DOHH2 (cell line): ENCODE data around the gene IYD.

Experiments used
- H3F3A ChIP-seq: fragments of 200-600 bp; sonication (generic), shearing (Covaris generic); 2 replicates; pipeline ENCODE4 v1.6.0; 2016; ENCODE audit warnings: antibody characterized with exemption, mild to moderate bottlenecking; ENCODE audit not compliant: control insufficient read depth, insufficient read depth
- H3K27ac ChIP-seq: fragments of 200-600 bp; sonication (generic); 2 replicates; pipeline ENCODE4 v1.5.1; 2014; ENCODE audit warnings: low read depth, mild to moderate bottlenecking, low read length, moderate library complexity
- H3K27me3 ChIP-seq: fragments of 200-600 bp; sonication (generic); 2 replicates; pipeline ENCODE4 v1.6.1; 2014; ENCODE audit warnings: mild to moderate bottlenecking, low read length, mixed read lengths; ENCODE audit not compliant: control insufficient read depth
- H3K36me3 ChIP-seq: fragments of 200-600 bp; sonication (generic); 2 replicates; pipeline ENCODE4 v1.6.1; 2014; ENCODE audit warnings: mild to moderate bottlenecking, low read length, moderate library complexity, mixed read lengths; ENCODE audit not compliant: control insufficient read depth
- H3K4me1 ChIP-seq: fragments of 200-600 bp; sonication (generic); 2 replicates; pipeline ENCODE4 v1.6.1; 2014; ENCODE audit warnings: mild to moderate bottlenecking, low read length, mixed read lengths; ENCODE audit not compliant: control insufficient read depth
- H3K4me2 ChIP-seq: fragments of 200-600 bp; sonication (generic); 2 replicates; pipeline ENCODE4 v1.6.0; 2014; ENCODE audit warnings: mild to moderate bottlenecking, low read length, moderate library complexity
- H3K4me3 ChIP-seq: fragments of 200-600 bp; sonication (generic); 2 replicates; pipeline ENCODE4 v1.5.1; 2014; ENCODE audit warnings: mild to moderate bottlenecking, low read length, mixed read lengths
- H3K79me2 ChIP-seq: fragments of 200-600 bp; sonication (generic); 2 replicates; pipeline ENCODE4 v1.6.1; 2014; ENCODE audit warnings: mild to moderate bottlenecking, low read length, mixed read lengths; ENCODE audit not compliant: control insufficient read depth
- H3K9me2 ChIP-seq: fragments of 200-600 bp; sonication (generic); replicated peaks from 2 replicates; pipeline ENCODE4 v1.6.1; 2014; ENCODE audit warnings: mild to moderate bottlenecking, low read length, mixed read lengths; ENCODE audit not compliant: control insufficient read depth
- H3K9me3 ChIP-seq: fragments of 200-600 bp; sonication (generic); 2 replicates; pipeline ENCODE4 v1.6.1; 2014; ENCODE audit warnings: antibody characterized with exemption, low read length, mixed read lengths; ENCODE audit not compliant: control insufficient read depth, insufficient read depth
- H4K20me1 ChIP-seq: fragments of 200-600 bp; sonication (generic); 2 replicates; pipeline ENCODE4 v1.6.0; 2014; ENCODE audit warnings: low read depth, mild to moderate bottlenecking, antibody characterized with exemption, low read length, moderate library complexity; ENCODE audit not compliant: control insufficient read depth, insufficient read depth
- CTCF ChIP-seq: fragments of 200-600 bp; sonication (generic); IDR thresholded peaks from one replicate; pipeline ENCODE4 v1.5.1; 2014; ENCODE audit warnings: antibody characterized with exemption, mild to moderate bottlenecking, low read depth, low read length; ENCODE audit not compliant: poor library complexity, severe bottlenecking
- EZH2phosphoT487 ChIP-seq: fragments of 200-600 bp; sonication (generic); IDR thresholded peaks from 2 replicates; pipeline ENCODE4 v1.6.1; 2017; ENCODE audit warnings: borderline replicate concordance, mild to moderate bottlenecking, antibody characterized with exemption, low read length, moderate library complexity, mixed read lengths

Gene IYD

GRCh38 chr6:150435360-150435759 lies 66.5 kb downstream of the IYD start:
- Histone ChIP-seq H3K9me2 (no peaks in the 10 kb centered on the region), H3F3A (no peaks in the 10 kb centered on the region), H3K4me1 (peaks cover 12% of the 10 kb centered on the region), H4K20me1 (no peaks in the 10 kb centered on the region), H3K27me3 (no peaks in the 10 kb centered on the region), H3K4me2 (no peak overlapping the region), H3K27ac (no peak overlapping the region), H3K36me3 (no peaks in the 10 kb centered on the region), H3K4me3 (no peak overlapping the region), H3K9me3 (peaks cover 6% of the 10 kb centered on the region; the same call in 1 of the 2 replicates), H3K79me2 (no peaks in the 10 kb centered on the region)
- TF ChIP-seq CTCF, result no peak
- TF ChIP-seq EZH2phosphoT487, result no peak

- no peak overlapping the region for H3K4me2 ChIP-seq
These were observed 67.0 kb downstream of the IYD start for GRCh38 chr6:150435832-150436231.

GRCh38 chr6:150439373-150439772 lies 70.6 kb downstream of the IYD start:
- TF ChIP-seq EZH2phosphoT487, result no peak
- TF ChIP-seq CTCF, result no peak
- H4K20me1 ChIP-seq, result no peaks in the 10 kb centered on the region

More at GRCh38 chr6:150435832-150436231, 67.0 kb downstream of the IYD start:
- H4K20me1 ChIP-seq, result no peaks in the 10 kb centered on the region
- TF ChIP-seq CTCF (no peak), EZH2phosphoT487 (no peak)
- H3F3A ChIP-seq, result no peaks in the 10 kb centered on the region
- H3K4me1 ChIP-seq, result peaks cover 12% of the 10 kb centered on the region
- no peak overlapping the region for H3K4me3 ChIP-seq
- peaks cover 10% of the 10 kb centered on the region; the same call in 1 of the 2 replicates for H3K9me3 ChIP-seq
- no peaks in the 10 kb centered on the region for H3K27me3 ChIP-seq
- H3K36me3 ChIP-seq, result no peaks in the 10 kb centered on the region
- H3K79me2 ChIP-seq, result no peaks in the 10 kb centered on the region
- no peak overlapping the region for H3K27ac ChIP-seq
- H3K9me2 ChIP-seq, result no peaks in the 10 kb centered on the region

More at GRCh38 chr6:150439373-150439772, 70.6 kb downstream of the IYD start:
- Histone ChIP-seq H3K27me3 (no peaks in the 10 kb centered on the region), H3K9me2 (no peaks in the 10 kb centered on the region), H3K9me3 (peaks cover 11% of the 10 kb centered on the region; the same call in 1 of the 2 replicates), H3K36me3 (no peaks in the 10 kb centered on the region), H3K4me3 (no peak overlapping the region), H3F3A (no peaks in the 10 kb centered on the region), H3K27ac (no peak overlapping the region), H3K79me2 (no peaks in the 10 kb centered on the region), H3K4me2 (peak overlapping the region; percentile 4; the same call in 1 of the 2 replicates), H3K4me1 (peaks cover 12% of the 10 kb centered on the region)
